GM23248 (cell line): Measurements from ENCODE around the gene MICU1.

Experiments
- EZH2 ChIP-seq: fragments of 200-600 bp; sonication (generic); IDR thresholded peaks from 2 replicates; pipeline ENCODE4 v1.6.1; 2018; ENCODE audit warnings: antibody characterized with exemption, mild to moderate bottlenecking; ENCODE audit not compliant: insufficient read depth, poor library complexity, severe bottlenecking
- EZH2phosphoT487 ChIP-seq: fragments of 200-600 bp; sonication (generic); IDR thresholded peaks from 2 replicates; pipeline ENCODE4 v1.6.1; 2018; ENCODE audit warnings: antibody characterized with exemption, moderate library complexity, mild to moderate bottlenecking, low read depth; ENCODE audit not compliant: insufficient read depth

DNA sequence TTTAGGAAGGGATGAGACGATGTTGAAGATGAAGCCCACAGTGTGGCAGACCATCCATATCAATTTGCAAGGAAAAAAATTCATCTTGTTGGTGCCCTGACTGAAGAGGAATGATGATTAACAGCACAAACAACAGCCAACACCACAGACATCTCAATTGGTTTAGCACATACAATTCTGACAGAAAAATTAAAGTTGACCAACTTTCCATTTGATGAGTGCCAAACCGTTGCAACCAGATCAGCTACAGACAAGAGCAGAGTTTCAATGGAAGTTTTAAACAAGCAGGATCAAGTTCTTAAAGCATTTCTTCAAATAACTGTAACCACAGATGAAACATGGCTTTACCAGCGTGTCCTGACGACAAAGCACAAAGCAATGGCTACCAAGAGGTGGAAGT, 138.8 kb downstream of the MICU1 start:
- TF ChIP-seq EZH2 (no peak), EZH2phosphoT487 (no peak)
